Ovary (tissue), 9 donors: ENCODE measurements around the gene INPP4A. TPM values are rescaled to one million over a fixed set of nuclear protein-coding genes. Genes with fewer than 3 reads are reported as not detected.

Experiments used
- DNase-seq, 5 donors: peaks; one replicate each; pipeline ENCODE4 v3.0.0-alpha.2; 2019 to 2020
- H3K27ac ChIP-seq, 2 donors: fragments of 200-600 bp; one replicate each; pipeline versions ENCODE4 v1.5.1 to v1.8.0; 2019 to 2022
- H3K27me3 ChIP-seq: fragments of 200-600 bp; one replicate; pipeline ENCODE4 v1.8.0; 2022
- H3K36me3 ChIP-seq: fragments of 200-600 bp; sonication (generic); one replicate; pipeline ENCODE4 v1.5.1; 2019
- H3K4me1 ChIP-seq: one replicate; pipeline ENCODE4 v1.8.1; 2013; ENCODE audit warnings: mild to moderate bottlenecking, moderate library complexity; ENCODE audit not compliant: insufficient read depth
- H3K4me3 ChIP-seq: fragments of 200-600 bp; sonication (generic); one replicate; pipeline ENCODE4 v1.5.1; 2017
- H3K9me3 ChIP-seq, 2 donors: fragments of 200-600 bp in 1 of 2; sonication (generic) in 1 of 2; one replicate each; pipeline versions ENCODE4 v1.5.1 to v1.8.1; 2013 to 2019; ENCODE audit warnings: mild to moderate bottlenecking in 1 of 2, moderate library complexity in 1 of 2
- EP300 ChIP-seq: sonication (generic); formaldehyde crosslinking; IDR thresholded peaks from one replicate; pipeline ENCODE4 v1.6.1; 2017; ENCODE audit warnings: antibody characterized with exemption
- POLR2A ChIP-seq: fragments of 450-650 bp; IDR thresholded peaks from one replicate; pipeline ENCODE4 v1.6.1; 2017; ENCODE audit warnings: antibody characterized with exemption, mild to moderate bottlenecking, moderate library complexity
- WGBS, 3 donors: extraction: QIAGEN DNeasy Blood & Tissue Kit in 1 of 3; methylation state at CpG; one replicate each; pipeline versions ENCODE4 v1.1.5 to v1.1.7; 2013 to 2017; 5-methylcytosine and 5-hydroxymethylcytosine counted together
- intact Hi-C, 4 donors: fragments of 100-400 bp; cut with DNase I; formaldehyde crosslinking; loops; one replicate each; pipeline versions ENCODE4 v1.11.0 to v1.15.1; 2022 to 2023
- polyA plus RNA-seq, 2 donors: library from polyadenylated mRNA; stranded (reverse); fragments of 200-250 nt in 1 of 2; fragments of 350-450 nt in 1 of 2; fragmentation: Illumina TruSeq in 1 of 2; extraction: RNeasy Lipid Tissue Mini Kit (QIAGEN cat#74804) in 1 of 2; gene quantifications; one replicate each; pipeline ENCODE4 v1.2.3, GENCODE V29; 2013 to 2014
- total RNA-seq, 7 donors: library from RNA; depleted of rRNA in 2 of 7; stranded (reverse); fragments of >200 nt in 2 of 7; fragmentation: NEBNext Ultra II Directional in 3 of 7; extraction: Animal tissue kit (Norgen Biotek cat#: 25700) in 3 of 7; gene quantifications; one replicate each; pipeline versions ENCODE4 v1.1.0 to v1.2.4, GENCODE V29; 2016 to 2023
- TF ChIP-seq, protein P1 (sequence below), 3 donors: fragments of 450-650 bp in 2 of 3; fragments of 200-600 bp in 1 of 3; IDR thresholded peaks; one replicate each; pipeline versions ENCODE4 v1.5.1 to v1.8.0; 2016 to 2022; ENCODE audit warnings: antibody characterized with exemption in 3 of 3, mild to moderate bottlenecking in 1 of 3
- donor health status: DM: no; HTN: no; CAD: no; lungs with moderate emphysema.
- donor health status: DM: no; HTN: no; CAD: no.
- donor health status: Bipolar disorder and iron deficiency.
- donor health status: DM: yes; HTN: yes; CAD: no.
- donor health status: DM: no; HTN: no; CAD: no.
- donor health status: DM: yes; HTN: yes; CAD: no.

Gene INPP4A
- total and polyA plus RNA-seq, 9 donors, result 7.5 to 25.8 (median 16.2) TPM

DNA sequence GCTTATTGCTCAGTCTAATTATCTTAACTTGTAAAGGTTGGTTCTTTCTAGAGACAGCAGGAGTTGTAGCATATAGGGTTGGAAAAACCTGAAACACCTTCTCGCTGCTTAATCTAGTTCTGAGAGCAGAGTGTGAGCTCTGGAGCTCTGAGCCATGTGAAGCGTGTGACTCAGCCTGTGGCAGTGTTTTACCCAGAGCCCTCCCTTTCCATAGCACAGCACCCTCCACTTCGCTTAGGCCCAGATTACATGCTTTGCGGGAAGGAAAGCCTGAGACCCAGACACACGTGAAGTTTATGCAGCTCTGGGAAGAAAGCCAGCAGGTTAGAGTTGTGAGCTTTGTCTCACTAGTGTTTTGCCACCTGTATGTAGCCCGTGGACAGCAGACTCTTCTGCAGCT, 74.5 kb downstream of the INPP4A start:
- intact Hi-C loops, result no loop called here
- WGBS, 3 donors, result 75 to 80% (median 78%) methylated on average over 6 of the region's 6 CpGs
- TF ChIP-seq POLR2A, result no peak
- TF ChIP-seq, protein P1, sequence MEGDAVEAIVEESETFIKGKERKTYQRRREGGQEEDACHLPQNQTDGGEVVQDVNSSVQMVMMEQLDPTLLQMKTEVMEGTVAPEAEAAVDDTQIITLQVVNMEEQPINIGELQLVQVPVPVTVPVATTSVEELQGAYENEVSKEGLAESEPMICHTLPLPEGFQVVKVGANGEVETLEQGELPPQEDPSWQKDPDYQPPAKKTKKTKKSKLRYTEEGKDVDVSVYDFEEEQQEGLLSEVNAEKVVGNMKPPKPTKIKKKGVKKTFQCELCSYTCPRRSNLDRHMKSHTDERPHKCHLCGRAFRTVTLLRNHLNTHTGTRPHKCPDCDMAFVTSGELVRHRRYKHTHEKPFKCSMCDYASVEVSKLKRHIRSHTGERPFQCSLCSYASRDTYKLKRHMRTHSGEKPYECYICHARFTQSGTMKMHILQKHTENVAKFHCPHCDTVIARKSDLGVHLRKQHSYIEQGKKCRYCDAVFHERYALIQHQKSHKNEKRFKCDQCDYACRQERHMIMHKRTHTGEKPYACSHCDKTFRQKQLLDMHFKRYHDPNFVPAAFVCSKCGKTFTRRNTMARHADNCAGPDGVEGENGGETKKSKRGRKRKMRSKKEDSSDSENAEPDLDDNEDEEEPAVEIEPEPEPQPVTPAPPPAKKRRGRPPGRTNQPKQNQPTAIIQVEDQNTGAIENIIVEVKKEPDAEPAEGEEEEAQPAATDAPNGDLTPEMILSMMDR (IDR thresholded peaks at IDR 0.05), result no peak
- no peak for TF ChIP-seq EP300
- Histone ChIP-seq H3K9me3 (no peaks in the 10 kb centered on the region), H3K27ac (no peak overlapping the region), H3K27me3 (no peaks in the 10 kb centered on the region), H3K4me1 (peaks cover 12% of the 10 kb centered on the region), H3K4me3 (no peak overlapping the region), H3K36me3 (no peaks in the 10 kb centered on the region)
- no peak for DNase-seq

DNA sequence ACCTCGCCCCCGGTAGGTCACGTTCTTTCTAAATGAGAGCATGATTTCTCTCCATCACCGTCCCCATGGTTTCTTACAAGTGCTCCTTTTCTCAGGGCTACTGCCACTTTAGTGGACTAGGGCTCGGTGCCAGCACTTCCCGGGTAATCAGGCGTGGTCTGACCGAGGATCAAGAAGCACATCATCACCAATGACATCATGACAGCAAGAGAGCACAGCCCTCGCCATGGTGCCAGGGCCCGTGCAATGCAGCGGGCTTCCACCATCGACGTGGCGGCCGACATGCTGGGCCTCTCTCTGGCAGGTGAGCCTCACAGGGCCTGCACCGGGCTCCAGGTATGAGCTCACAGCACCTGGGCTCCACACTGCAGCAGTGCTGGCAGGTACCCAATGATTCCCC, 75.2 kb downstream of the INPP4A start:
- no peaks in the 10 kb centered on the region for H3K27me3 ChIP-seq
- intact Hi-C loops, result no loop called here
- H3K4me1 ChIP-seq, result peaks cover 8% of the 10 kb centered on the region
- no peak overlapping the region for H3K27ac ChIP-seq
- 92 to 96% (median 93%) methylated on average over 16 of the region's 16 CpGs for WGBS, 3 donors
- TF ChIP-seq POLR2A (no peak), EP300 (no peak)
- TF ChIP-seq, protein P1 (IDR thresholded peaks at IDR 0.05), result no peak
- no peaks in the 10 kb centered on the region for H3K36me3 ChIP-seq
- H3K9me3 ChIP-seq, result no peaks in the 10 kb centered on the region
- no peak overlapping the region for H3K4me3 ChIP-seq
- DNase-seq, result no peak

DNA sequence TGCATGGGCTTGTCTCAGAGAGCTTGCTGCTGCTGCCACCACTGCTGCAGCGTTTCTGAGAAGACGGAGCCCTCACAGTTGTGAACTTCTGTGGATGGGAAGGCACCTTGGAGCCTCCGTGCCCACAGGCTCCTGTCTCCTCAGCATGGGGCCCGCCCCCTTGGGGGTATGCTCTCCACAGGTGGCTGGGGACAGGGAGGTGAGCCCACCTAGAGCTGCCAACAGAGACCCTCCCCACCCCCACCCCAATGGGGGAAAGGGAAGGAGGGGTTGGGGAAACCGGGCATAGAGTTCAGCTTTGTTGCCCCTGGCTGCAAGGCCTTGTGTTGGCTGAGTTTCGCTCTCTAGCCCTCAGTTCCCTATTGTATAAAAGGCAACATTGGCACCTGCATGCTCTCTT, 76.1 kb downstream of the INPP4A start:
- intact Hi-C loops, result no loop called here
- DNase-seq, result no peak
- no peak for TF ChIP-seq EP300
- TF ChIP-seq, protein P1 (IDR thresholded peaks at IDR 0.05), result no peak
- no peak for TF ChIP-seq POLR2A

DNA sequence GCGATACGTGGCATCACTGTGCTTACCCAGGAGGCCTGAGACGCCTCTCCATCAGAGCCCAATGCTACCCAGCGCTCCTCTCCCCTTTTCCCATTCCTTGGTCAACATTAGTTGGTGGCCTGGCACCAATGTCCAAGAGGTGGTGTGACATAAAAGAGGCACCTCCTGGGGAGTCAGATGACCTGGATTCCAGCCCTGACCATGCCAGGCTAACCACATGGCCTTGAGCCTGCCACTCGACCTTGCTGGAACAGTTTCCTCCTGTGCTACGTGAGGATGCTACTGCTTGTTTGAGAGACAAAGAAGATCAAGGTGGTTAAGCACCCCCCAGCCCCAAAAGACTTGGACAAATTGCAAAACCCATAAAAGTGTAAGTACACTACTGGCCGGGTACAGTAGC, 76.6 kb downstream of the INPP4A start:
- intact Hi-C loops, result no loop called here
- Histone ChIP-seq H3K27me3 (no peaks in the 10 kb centered on the region), H3K36me3 (no peaks in the 10 kb centered on the region), H3K9me3 (no peaks in the 10 kb centered on the region), H3K4me1 (peaks cover 3% of the 10 kb centered on the region), H3K27ac (no peak overlapping the region), H3K4me3 (no peak overlapping the region)
- DNase-seq, result no peak
- TF ChIP-seq, protein P1 (IDR thresholded peaks at IDR 0.05), result no peak
- TF ChIP-seq POLR2A, result no peak
- TF ChIP-seq EP300, result no peak
- WGBS, 3 donors, result 90 to 93% (median 91%) methylated on average over 7 of the region's 7 CpGs

More for the DNA sequence above, 76.1 kb downstream of the INPP4A start:
- Histone ChIP-seq H3K9me3 (no peaks in the 10 kb centered on the region), H3K27me3 (no peaks in the 10 kb centered on the region), H3K4me1 (peaks cover 3% of the 10 kb centered on the region), H3K4me3 (no peak overlapping the region), H3K36me3 (no peaks in the 10 kb centered on the region), H3K27ac (no peak overlapping the region)
- WGBS, 3 donors, result 55 to 72% (median 66%) methylated on average over 6 of the region's 6 CpGs
